OCI-LY3 (cell line): Measurements from ENCODE around the gene PTX4.

ENCODE experiments used
- H2AFZ ChIP-seq: fragments of 200-600, 300-600 bp; shearing (Covaris generic); 2 replicates; pipeline ENCODE4 v1.6.0; 2014; ENCODE audit warnings: antibody characterized with exemption, low read depth, low read length
- H3K27ac ChIP-seq: fragments of 200-600, 300-600 bp; sonication (generic); 2 replicates; pipeline ENCODE4 v1.5.1; 2014; ENCODE audit warnings: mild to moderate bottlenecking, low read length, moderate library complexity, mixed read lengths
- H3K27me3 ChIP-seq: fragments of 200-600, 300-600 bp; sonication (generic); 2 replicates; pipeline ENCODE4 v1.6.1; 2014; ENCODE audit warnings: low read depth, low read length, mixed read lengths
- H3K36me3 ChIP-seq: fragments of 200-600, 300-600 bp; sonication (generic); replicated peaks from 2 replicates; pipeline ENCODE3; 2014; ENCODE audit warnings: low read depth, low read length, mixed read lengths
- H3K4me1 ChIP-seq: fragments of 300-600, 200-600 bp; sonication (generic); 2 replicates; pipeline ENCODE4 v1.6.1; 2014; ENCODE audit warnings: low read length, mixed read lengths
- H3K4me2 ChIP-seq: fragments of 200-600, 300-600 bp; sonication (generic); 2 replicates; pipeline ENCODE4 v1.6.1; 2014; ENCODE audit warnings: low read length, mixed read lengths
- H3K4me3 ChIP-seq: fragments of 300-600, 200-600 bp; sonication (generic); 2 replicates; pipeline ENCODE4 v1.5.1; 2014; ENCODE audit warnings: antibody characterized with exemption, mild to moderate bottlenecking, low read length, moderate library complexity
- H3K79me2 ChIP-seq: fragments of 300-600, 200-600 bp; shearing (Covaris generic); 2 replicates; pipeline ENCODE4 v1.6.1; 2014; ENCODE audit warnings: mild to moderate bottlenecking, low read length, mixed read lengths
- H3K9ac ChIP-seq: fragments of 300-600, 200-600 bp; shearing (Covaris generic); 2 replicates; pipeline ENCODE4 v1.6.0; 2014; ENCODE audit warnings: mild to moderate bottlenecking, low read length, moderate library complexity
- H3K9me3 ChIP-seq: fragments of 200-600, 300-600 bp; shearing (Covaris generic); 2 replicates; pipeline ENCODE4 v1.6.1; 2014; ENCODE audit warnings: low read length, mixed read lengths; ENCODE audit not compliant: insufficient read depth
- H4K20me1 ChIP-seq: fragments of 200-600, 300-600 bp; sonication (generic); 2 replicates; pipeline ENCODE4 v1.6.1; 2016; ENCODE audit warnings: low read length, mixed read lengths; ENCODE audit not compliant: insufficient read depth
- CTCF ChIP-seq: fragments of 200-600, 300-600 bp; sonication (generic); IDR thresholded peaks from 2 replicates; pipeline ENCODE4 v1.5.1; 2014; ENCODE audit warnings: antibody characterized with exemption, low read length, low read depth
- EZH2phosphoT487 ChIP-seq: fragments of 200-600 bp; shearing (Covaris generic); IDR thresholded peaks from 2 replicates; pipeline ENCODE4 v1.6.1; 2018; ENCODE audit warnings: antibody characterized with exemption, mixed run types, low read depth

The PTX4 gene

GRCh38 chr16:1502092-1503004 lies 13.6 kb upstream of the PTX4 start:
- Histone ChIP-seq H4K20me1 (no peaks in the 10 kb centered on the region), H3K4me1 (no peaks in the 10 kb centered on the region), H2AFZ (no peak overlapping the region), H3K27me3 (no peaks in the 10 kb centered on the region), H3K9ac (no peak overlapping the region), H3K4me3 (no peak overlapping the region), H3K4me2 (no peak overlapping the region), H3K27ac (no peak overlapping the region), H3K9me3 (no peaks in the 10 kb centered on the region), H3K79me2 (no peaks in the 10 kb centered on the region), H3K36me3 (peaks cover 27% of the 10 kb centered on the region)
- TF ChIP-seq CTCF (no peak), EZH2phosphoT487 (no peak)

GRCh38 chr16:1501630-1502029 lies 12.9 kb upstream of the PTX4 start:
- Histone ChIP-seq H3K9me3 (no peaks in the 10 kb centered on the region), H3K27me3 (no peaks in the 10 kb centered on the region), H2AFZ (no peak overlapping the region), H3K4me1 (no peaks in the 10 kb centered on the region), H4K20me1 (no peaks in the 10 kb centered on the region), H3K27ac (no peak overlapping the region), H3K9ac (no peak overlapping the region), H3K4me2 (no peak overlapping the region), H3K4me3 (no peak overlapping the region), H3K79me2 (no peaks in the 10 kb centered on the region), H3K36me3 (peaks cover 33% of the 10 kb centered on the region)
- TF ChIP-seq CTCF (no peak), EZH2phosphoT487 (no peak)

- H4K20me1 ChIP-seq, result no peaks in the 10 kb centered on the region
- no peaks in the 10 kb centered on the region for H3K4me1 ChIP-seq
- H3K4me3 ChIP-seq, result no peak overlapping the region
- H3K9ac ChIP-seq, result no peak overlapping the region
- peaks cover 35% of the 10 kb centered on the region for H3K36me3 ChIP-seq
- H3K4me2 ChIP-seq, result no peak overlapping the region
- H3K9me3 ChIP-seq, result no peaks in the 10 kb centered on the region
- H3K79me2 ChIP-seq, result peaks cover under 1% of the 10 kb centered on the region; the same call in 1 of the 2 replicates
- no peak for TF ChIP-seq EZH2phosphoT487
- no peak for TF ChIP-seq CTCF
- H3K27ac ChIP-seq, result no peak overlapping the region
- no peak overlapping the region for H2AFZ ChIP-seq
- no peaks in the 10 kb centered on the region for H3K27me3 ChIP-seq
These were observed 11.9 kb upstream of the PTX4 start for GRCh38 chr16:1500465-1501150.

- H3K4me1 ChIP-seq, result no peaks in the 10 kb centered on the region
- H3K4me3 ChIP-seq, result no peak overlapping the region
- peaks cover 8% of the 10 kb centered on the region; the same call in 1 of the 2 replicates for H3K79me2 ChIP-seq
- no peak overlapping the region for H3K27ac ChIP-seq
- TF ChIP-seq CTCF, result no peak
- no peak for TF ChIP-seq EZH2phosphoT487
- no peak overlapping the region for H3K9ac ChIP-seq
- H3K27me3 ChIP-seq, result no peaks in the 10 kb centered on the region
- H3K9me3 ChIP-seq, result no peaks in the 10 kb centered on the region
- H3K36me3 ChIP-seq, result peaks cover 37% of the 10 kb centered on the region
- no peak overlapping the region for H2AFZ ChIP-seq
- H3K4me2 ChIP-seq, result no peak overlapping the region
- H4K20me1 ChIP-seq, result no peaks in the 10 kb centered on the region
These were observed 11.2 kb upstream of the PTX4 start for GRCh38 chr16:1499756-1500464.
